Right lobe of liver (tissue), 6 donors: ENCODE results near the gene ATP10A. TPM values are rescaled to one million over a fixed set of nuclear protein-coding genes. Genes with fewer than 3 reads are reported as not detected.
"Not testable (repeated sequence)": the region's sequence is repeated elsewhere in the genome, so short reads cannot be mapped to it uniquely, and the experiment has no call there.

Experiments used
- ATAC-seq, 4 donors: fragments of 200-7000 bp; cut with Tn5 transposase; one replicate each; pipeline ENCODE4 v1.9.1; 2020; ENCODE audit warnings: mild to moderate bottlenecking in 4 of 4, moderate library complexity in 4 of 4
- DNase-seq, 3 donors: peaks; one replicate each; pipeline ENCODE4 v3.0.0-alpha.2; 2020
- H3K27ac ChIP-seq, 3 donors: fragments of 200-600 bp; one replicate each; pipeline ENCODE4 v1.8.0; 2022
- H3K27me3 ChIP-seq, 2 donors: fragments of 200-600 bp; one replicate each; pipeline ENCODE4 v1.8.0; 2022
- H3K36me3 ChIP-seq, 4 donors: fragments of 200-600 bp; sonication (generic) in 1 of 4; one replicate each; pipeline versions ENCODE4 v1.5.1 to v1.8.0; 2017 to 2022; ENCODE audit warnings: control low read depth in 1 of 4
- H3K4me1 ChIP-seq, 4 donors: fragments of 200-600 bp; sonication (generic) in 1 of 4; one replicate each; pipeline versions ENCODE4 v1.5.1 to v1.8.0; 2017 to 2022; ENCODE audit warnings: control low read depth in 1 of 4
- H3K4me3 ChIP-seq, 3 donors: fragments of 200-600 bp; one replicate each; pipeline ENCODE4 v1.8.0; 2022
- H3K9me3 ChIP-seq, 4 donors: fragments of 200-600 bp; sonication (generic) in 1 of 4; one replicate each; pipeline versions ENCODE4 v1.5.1 to v1.8.0; 2017 to 2022; ENCODE audit warnings: control low read depth in 1 of 4
- CTCF ChIP-seq, 4 donors: fragments of 200-600 bp in 3 of 4; fragments of 450-650 bp in 1 of 4; IDR thresholded peaks; one replicate each; pipeline versions ENCODE4 v1.5.1 to v1.8.0; 2016 to 2022; ENCODE audit warnings: antibody characterized with exemption in 4 of 4, mild to moderate bottlenecking in 2 of 4
- POLR2A ChIP-seq: fragments of 450-650 bp; IDR thresholded peaks from one replicate; pipeline ENCODE4 v1.6.1; 2017; ENCODE audit warnings: antibody characterized with exemption, mild to moderate bottlenecking
- WGBS: methylation state at CpG from one replicate; pipeline ENCODE4 v1.1.6; 2018; ENCODE audit warnings: low coverage, low lambda C conversion rate; ENCODE audit not compliant: insufficient coverage; ENCODE audit errors: missing lambda C conversion rate; 5-methylcytosine and 5-hydroxymethylcytosine counted together
- intact Hi-C, 2 donors: fragments of 100-400 bp; cut with DNase I; formaldehyde crosslinking; loops; one replicate each; pipeline versions ENCODE4 v1.11.2 to v1.14.1; 2022
- total RNA-seq, 6 experiments: library from RNA; depleted of rRNA in 2 of 6; stranded (reverse); fragments of >200 nt in 2 of 6; fragmentation: NEBNext Ultra II Directional in 3 of 6; extraction: Animal tissue kit (Norgen Biotek cat#: 25700) in 3 of 6; gene quantifications; one replicate each; pipeline versions ENCODE4 v1.1.0 to v1.2.4, GENCODE V29; 2016 to 2023
- donor health status: DM: no; HTN: yes; CAD: no.
- donor health status: DM: no; HTN: no; CAD: no.
- donor health status: DM: no; HTN: no; CAD: no.
- donor health status: DM: no; HTN: yes; CAD: no.
- donor health status: DM: no; HTN: yes; CAD: no.

The ATP10A gene
- total RNA-seq, 6 experiments from 2014 or later, result 0.15 to 1.00 (median 0.34) TPM

GRCh38 chr15:25886498-25887140 is 23.5 kb upstream of the ATP10A start:
- DNase-seq (peak in 1 of 3 donors; percentile 32), ATAC-seq (peak in 3 of 4 donors; percentile 51 to 56 (median 54))
- Histone ChIP-seq H3K4me1 (no peaks in the 10 kb centered on the region), H3K27ac (no peak overlapping the region), H3K36me3 (no peaks in the 10 kb centered on the region), H3K4me3 (no peak overlapping the region), H3K27me3 (no peaks in the 10 kb centered on the region), H3K9me3 (no peaks in the 10 kb centered on the region)
- 40% methylated on average over 7 of the region's 7 CpGs for WGBS
- intact Hi-C loops, result no loop called here
- TF ChIP-seq CTCF (IDR thresholded peaks at IDR 0.05) (no peak), POLR2A (no peak)

- intact Hi-C loops, result no loop called here
- Histone ChIP-seq H3K9me3 (no peaks in the 10 kb centered on the region), H3K4me3 (no peak overlapping the region), H3K4me1 (no peaks in the 10 kb centered on the region), H3K27me3 (no peaks in the 10 kb centered on the region), H3K36me3 (no peaks in the 10 kb centered on the region), H3K27ac (no peak overlapping the region)
- DNase-seq, result no peak
- TF ChIP-seq POLR2A, result no peak
- no peak for TF ChIP-seq CTCF (IDR thresholded peaks at IDR 0.05)
- ATAC-seq, result no peak
- 54% methylated on average over 3 of the region's 5 CpGs for WGBS
Observed at GRCh38 chr15:25884370-25884769, 21.2 kb upstream of the ATP10A start.

GRCh38 chr15:25883463-25884259 is 20.5 kb upstream of the ATP10A start:
- Histone ChIP-seq H3K36me3 (no peaks in the 10 kb centered on the region), H3K27me3 (no peaks in the 10 kb centered on the region), H3K27ac (no peak overlapping the region), H3K4me3 (no peak overlapping the region), H3K4me1 (no peaks in the 10 kb centered on the region), H3K9me3 (no peaks in the 10 kb centered on the region)
- WGBS, result 77% methylated on average over 5 of the region's 6 CpGs
- TF ChIP-seq POLR2A (no peak), CTCF (IDR thresholded peaks at IDR 0.05) (no peak)
- no peak for DNase-seq
- ATAC-seq, result no peak
- intact Hi-C loops, result no loop called here

- no peaks in the 10 kb centered on the region for H3K27me3 ChIP-seq
- TF ChIP-seq POLR2A (no peak), CTCF (IDR thresholded peaks at IDR 0.05) (no peak)
- H3K9me3 ChIP-seq, result no peaks in the 10 kb centered on the region
- DNase-seq, result no peak
- ATAC-seq, result no peak
- no peak overlapping the region for H3K27ac ChIP-seq
- no peak overlapping the region for H3K4me3 ChIP-seq
- WGBS, result 57% methylated on average over 2 of the region's 2 CpGs
- H3K4me1 ChIP-seq, result no peaks in the 10 kb centered on the region
- intact Hi-C loops, result no loop called here
- no peaks in the 10 kb centered on the region for H3K36me3 ChIP-seq
Observed at GRCh38 chr15:25882466-25882865, 19.3 kb upstream of the ATP10A start.

- H3K9me3 ChIP-seq, H3K4me1 ChIP-seq, intact Hi-C loops, H3K27me3 ChIP-seq, H3K27ac ChIP-seq, H3K4me3 ChIP-seq, DNase-seq, ATAC-seq, H3K36me3 ChIP-seq: not testable (repeated sequence)
- WGBS, result 41% methylated on average over 4 of the region's 6 CpGs
Observed at GRCh38 chr15:25880877-25881276, 17.8 kb upstream of the ATP10A start.
